Fibroblast of the aortic adventitia (primary cell): ENCODE results near the gene SLC2A6. TPM values are rescaled to one million over a fixed set of nuclear protein-coding genes. Genes with fewer than 3 reads are reported as not detected.

ENCODE experiments used
- DNase-seq: peaks from one replicate; pipeline ENCODE4 v3.0.0-alpha.2; 2010; ENCODE audit warnings: low read depth
- H3K4me3 ChIP-seq: 2 replicates; pipeline ENCODE4 v1.5.1; 2011; ENCODE audit warnings: low read depth, mild to moderate bottlenecking, control low read depth, low read length, moderate library complexity
- CTCF ChIP-seq: IDR thresholded peaks from 2 replicates; pipeline ENCODE4 v1.5.1; 2011; ENCODE audit warnings: mild to moderate bottlenecking, low read length, control low read depth, inconsistent platforms; ENCODE audit not compliant: insufficient read depth
- total RNA-seq: library from RNA; depleted of rRNA; stranded (reverse); fragments of >200 nt; gene quantifications from 2 replicates; pipeline ENCODE4 v1.2.3, GENCODE V29; 2012; ENCODE audit warnings: low replicate concordance

Gene SLC2A6
- total RNA-seq, 1 donor, result 7.3 TPM

GRCh38 chr9:133518706-133519449, 40.0 kb upstream of the SLC2A6 start:
- H3K4me3 ChIP-seq, result no peak overlapping the region
- no peak for DNase-seq
- TF ChIP-seq CTCF, result no peak

- no peak for TF ChIP-seq CTCF
- DNase-seq, result no peak
- H3K4me3 ChIP-seq, result no peak overlapping the region
These were observed 39.3 kb upstream of the SLC2A6 start for GRCh38 chr9:133518200-133518599.

GRCh38 chr9:133517711-133518110, 38.8 kb upstream of the SLC2A6 start:
- DNase-seq, result no peak
- no peak for TF ChIP-seq CTCF
- no peak overlapping the region for H3K4me3 ChIP-seq

- DNase-seq, result no peak
- H3K4me3 ChIP-seq, result no peak overlapping the region
- no peak for TF ChIP-seq CTCF
These were observed 38.1 kb upstream of the SLC2A6 start for GRCh38 chr9:133516961-133517350.

GRCh38 chr9:133516256-133516960, 37.5 kb upstream of the SLC2A6 start:
- DNase-seq, result no peak
- no peak overlapping the region for H3K4me3 ChIP-seq
- no peak for TF ChIP-seq CTCF

GRCh38 chr9:133515615-133516255, 36.8 kb upstream of the SLC2A6 start:
- TF ChIP-seq CTCF, result no peak
- no peak overlapping the region for H3K4me3 ChIP-seq
- no peak for DNase-seq
